ENCODE data around the gene SMARCD3.

DNA sequence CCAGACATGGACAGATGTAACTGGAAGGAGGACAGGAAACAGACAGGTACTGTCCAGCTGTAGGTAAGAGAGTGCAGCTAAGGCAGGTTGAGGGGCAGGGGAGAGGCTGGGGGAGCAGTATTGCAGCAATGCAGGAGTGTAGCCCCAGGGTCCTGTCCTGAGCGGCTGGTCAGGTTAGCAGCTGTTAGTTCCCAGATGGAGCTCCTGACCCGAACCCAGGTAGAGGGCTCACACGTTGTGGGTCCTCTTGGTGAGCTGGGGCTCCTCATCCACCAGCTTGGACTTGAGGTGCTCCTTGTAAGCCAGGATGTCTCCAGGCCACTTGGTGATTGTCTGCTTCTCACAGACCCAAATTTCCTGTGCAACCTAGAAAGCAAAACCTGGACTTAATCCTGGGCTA lies 34.7 kb downstream of the SMARCD3 start:
- TF ChIP-seq CTCF (IDR thresholded peaks at IDR 0.05; ENCODE audit: control extremely low read depth in 1 of 3, insufficient read depth in 1 of 3, low read depth in 1 of 3, low read length in 3 of 3) (no peak), YY1 (IDR thresholded peaks at IDR 0.05; ENCODE audit: low read depth, low read length) (no peak)
- TF ChIP-seq, protein P1, sequence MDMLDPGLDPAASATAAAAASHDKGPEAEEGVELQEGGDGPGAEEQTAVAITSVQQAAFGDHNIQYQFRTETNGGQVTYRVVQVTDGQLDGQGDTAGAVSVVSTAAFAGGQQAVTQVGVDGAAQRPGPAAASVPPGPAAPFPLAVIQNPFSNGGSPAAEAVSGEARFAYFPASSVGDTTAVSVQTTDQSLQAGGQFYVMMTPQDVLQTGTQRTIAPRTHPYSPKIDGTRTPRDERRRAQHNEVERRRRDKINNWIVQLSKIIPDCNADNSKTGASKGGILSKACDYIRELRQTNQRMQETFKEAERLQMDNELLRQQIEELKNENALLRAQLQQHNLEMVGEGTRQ (IDR thresholded peaks at IDR 0.05; ENCODE audit: low read length), result no peak

All from H1 (cell line).